GM21786 (cell line): ENCODE data around the gene CA6.
"Not testable (repeated sequence)": the region's sequence is repeated elsewhere in the genome, so short reads cannot be mapped to it uniquely, and the experiment has no call there.

ENCODE experiments used
- ATAC-seq: cut with Tn5 transposase; IDR thresholded peaks from one replicate; pipeline ENCODE4 v1.9.1; 2021; ENCODE audit not compliant: unreplicated experiment

CA6 gene

DNA sequence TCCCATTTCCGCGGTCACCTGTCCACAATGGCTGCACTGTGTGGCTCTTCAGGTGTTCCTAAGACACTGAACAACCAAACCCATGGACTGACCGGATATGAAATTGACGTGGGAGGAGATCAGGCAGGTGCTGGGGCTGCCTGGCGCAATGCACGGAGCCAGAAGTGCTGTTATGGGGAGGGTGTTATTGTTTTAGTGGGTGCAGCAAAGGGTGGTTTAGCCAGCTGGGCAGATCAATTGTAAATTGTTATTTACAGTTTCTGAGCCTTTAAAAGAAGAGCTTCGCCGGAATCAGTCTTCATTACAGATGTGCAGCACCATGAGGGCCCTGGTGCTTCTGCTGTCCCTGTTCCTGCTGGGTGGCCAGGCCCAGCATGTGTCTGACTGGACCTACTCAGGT is at the start of gene CA6:
Gene CA6 (plus strand): TSS at position 301 of the 400 bp plus-strand sequence. CDS start 19 bp downstream, at position 320.
- ATAC-seq: no peak

DNA sequence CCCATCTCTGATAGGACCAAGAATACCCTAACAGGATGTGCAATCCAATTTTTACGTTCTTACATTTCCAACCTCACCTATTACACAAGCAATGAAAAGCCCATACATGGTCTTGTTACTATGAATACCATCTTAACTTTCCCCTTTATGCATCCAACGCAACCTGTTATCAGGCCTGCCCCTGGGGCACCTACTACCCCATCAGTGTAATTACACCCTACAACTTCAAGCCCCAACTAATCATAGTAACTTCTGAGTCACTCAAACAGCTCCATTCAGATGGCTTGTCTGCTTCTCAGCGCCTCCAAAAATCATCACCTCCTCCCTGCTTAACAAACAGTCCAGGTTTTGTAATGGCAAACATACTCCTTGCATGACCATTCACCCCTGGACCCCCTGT is 48.9 kb upstream of the CA6 start:
- ATAC-seq: not testable (repeated sequence)

DNA sequence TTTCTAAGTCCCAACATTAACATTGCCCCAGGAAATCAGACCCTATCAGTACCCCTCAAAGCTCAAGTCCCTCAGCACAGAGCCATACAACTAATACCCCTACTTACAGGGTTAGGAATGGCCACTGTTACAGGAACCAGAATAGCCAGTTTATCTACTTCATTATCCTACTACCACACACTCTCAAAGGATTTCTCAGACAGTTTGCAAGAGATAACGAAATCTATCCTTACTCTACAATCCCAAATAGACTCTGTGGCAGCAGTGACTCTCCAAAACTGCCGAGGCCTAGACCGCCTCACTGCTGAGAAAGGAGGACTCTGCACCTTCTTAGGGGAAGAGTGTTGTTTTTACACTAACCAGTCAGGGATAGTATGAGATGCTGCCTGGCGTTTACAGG is 48.2 kb upstream of the CA6 start:
- not testable (repeated sequence) for ATAC-seq

DNA sequence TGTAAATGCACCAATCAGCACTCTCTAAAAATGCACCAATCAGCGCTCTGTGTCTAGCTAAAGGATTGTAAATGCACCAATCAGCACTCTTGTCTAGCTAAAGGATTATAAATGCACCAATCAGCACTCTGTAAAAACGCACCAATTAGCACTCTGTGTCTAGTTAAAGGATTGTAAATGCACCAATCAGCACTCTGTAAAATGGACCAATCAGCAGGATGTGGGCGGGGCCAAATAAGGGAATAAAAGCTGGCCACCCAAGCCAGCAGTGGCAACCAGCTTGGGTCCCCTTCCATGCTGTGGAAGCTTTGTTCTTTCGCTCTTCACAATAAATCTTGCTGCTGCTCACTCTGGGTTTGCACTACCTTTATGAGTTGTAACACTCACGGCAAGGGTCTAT is 47.2 kb upstream of the CA6 start:
- ATAC-seq: not testable (repeated sequence)

DNA sequence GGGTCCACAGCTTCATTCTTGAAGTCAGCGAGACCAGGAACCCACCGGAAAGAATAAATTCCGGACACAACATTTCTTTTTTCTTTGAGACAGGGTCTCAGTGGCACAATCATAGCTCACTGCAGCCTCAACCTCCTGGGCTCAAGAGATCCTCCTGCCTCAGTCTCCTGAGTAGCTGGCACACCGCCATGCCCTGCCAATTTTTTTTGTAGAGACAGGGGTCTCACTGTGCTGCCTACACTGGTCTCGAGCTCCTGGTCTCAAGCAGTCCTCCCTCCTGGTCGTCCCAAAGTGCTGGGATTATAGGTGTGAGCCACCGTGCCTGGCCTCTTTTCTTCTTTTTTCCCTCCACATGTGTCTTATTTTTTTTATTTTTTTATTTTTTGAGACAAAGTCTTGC is 46.6 kb upstream of the CA6 start:
- ATAC-seq: no peak

DNA sequence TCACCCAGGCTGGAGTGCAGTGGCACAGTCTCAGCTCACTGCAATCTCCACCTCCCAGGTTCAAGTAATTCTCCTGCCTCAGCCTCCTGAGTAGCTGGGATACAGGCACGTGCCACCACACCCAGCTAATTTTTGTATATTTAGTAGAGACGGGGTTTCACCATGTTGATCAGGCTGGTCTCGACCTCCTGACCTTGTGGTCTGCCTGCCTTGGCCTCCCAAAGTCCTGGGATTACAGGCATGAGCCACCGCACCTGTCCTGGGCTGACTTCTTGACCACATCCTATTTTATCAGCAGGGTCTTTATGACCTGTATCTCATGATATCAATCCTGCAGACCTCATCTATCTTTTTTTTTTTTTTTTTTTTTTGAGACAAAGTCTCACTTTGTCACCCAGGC is 45.0 kb upstream of the CA6 start:
- not testable (repeated sequence) for ATAC-seq

DNA sequence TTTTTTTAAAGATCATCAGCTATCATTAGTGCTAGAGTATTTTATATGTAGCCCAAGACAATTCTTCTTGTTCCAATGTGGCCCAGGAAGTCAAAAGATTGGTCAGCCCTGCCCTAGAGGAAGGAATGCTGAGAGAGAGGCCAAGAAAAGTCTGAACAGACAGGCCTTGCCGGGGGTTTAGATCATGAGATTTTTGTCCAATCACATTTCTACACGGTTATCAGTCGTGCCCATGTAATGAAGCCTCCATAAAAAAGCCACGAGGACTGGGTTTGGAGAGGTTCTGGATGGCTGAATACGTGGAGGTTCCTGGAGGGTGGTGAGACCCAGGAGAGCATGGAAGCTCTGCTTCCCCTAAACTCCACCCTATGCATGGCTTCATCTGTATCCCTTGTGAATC is 42.9 kb upstream of the CA6 start:
- no peak for ATAC-seq

DNA sequence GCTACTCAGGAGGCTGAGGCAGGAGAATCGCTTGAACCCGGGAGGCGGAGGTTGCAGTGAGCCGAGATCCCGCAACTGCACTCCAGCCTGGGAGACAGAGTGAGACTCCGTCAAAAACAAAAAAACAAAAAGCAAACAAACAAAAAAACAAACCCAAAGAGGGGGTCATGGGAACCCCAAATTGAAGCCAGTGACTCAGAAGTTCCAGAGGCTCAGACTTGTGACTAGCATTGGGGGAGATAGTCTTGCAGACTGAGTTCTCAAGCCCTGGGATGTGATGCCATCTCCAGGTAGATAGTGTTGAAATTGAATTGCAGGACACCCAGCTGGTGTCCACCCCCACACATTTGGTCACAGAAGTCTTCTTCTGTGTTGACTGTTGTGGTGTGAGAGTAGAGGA is 42.3 kb upstream of the CA6 start:
- ATAC-seq: no peak

DNA sequence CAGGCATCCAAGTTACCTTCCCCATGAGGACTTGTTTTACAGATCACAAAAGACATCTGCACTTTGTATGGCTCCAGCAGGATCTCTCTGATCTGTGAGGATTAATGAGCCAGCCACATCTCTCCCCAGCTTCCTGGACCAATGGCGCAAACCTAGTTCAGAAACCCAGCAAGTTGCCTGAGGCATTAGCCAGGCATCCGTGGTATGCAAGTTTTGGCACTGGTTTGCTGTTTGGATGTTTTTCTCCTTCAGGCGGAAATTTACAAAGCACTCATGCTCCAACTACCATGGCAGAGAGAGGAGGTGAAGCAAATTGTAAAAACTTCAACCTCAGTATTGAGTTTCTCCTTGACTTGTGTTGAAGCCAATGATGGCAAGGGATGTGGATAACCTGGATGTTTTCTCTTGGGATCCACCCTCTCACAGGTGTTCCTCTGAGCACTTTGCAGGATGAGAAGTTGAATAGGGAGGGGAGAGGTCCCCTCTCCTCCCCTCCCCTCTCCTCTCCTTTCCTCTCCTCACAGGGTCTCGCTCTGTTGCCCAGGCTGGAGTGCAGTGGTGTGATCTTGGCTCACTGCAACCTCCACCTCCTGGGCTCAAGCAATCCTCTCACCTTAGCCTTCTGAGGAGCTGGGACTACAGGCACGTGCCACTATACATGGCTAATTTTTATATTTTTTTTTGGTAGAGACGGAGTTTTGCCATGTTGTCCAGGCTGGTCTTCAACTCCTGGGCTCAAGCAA is 41.6 kb upstream of the CA6 start:
- ATAC-seq: no peak

DNA sequence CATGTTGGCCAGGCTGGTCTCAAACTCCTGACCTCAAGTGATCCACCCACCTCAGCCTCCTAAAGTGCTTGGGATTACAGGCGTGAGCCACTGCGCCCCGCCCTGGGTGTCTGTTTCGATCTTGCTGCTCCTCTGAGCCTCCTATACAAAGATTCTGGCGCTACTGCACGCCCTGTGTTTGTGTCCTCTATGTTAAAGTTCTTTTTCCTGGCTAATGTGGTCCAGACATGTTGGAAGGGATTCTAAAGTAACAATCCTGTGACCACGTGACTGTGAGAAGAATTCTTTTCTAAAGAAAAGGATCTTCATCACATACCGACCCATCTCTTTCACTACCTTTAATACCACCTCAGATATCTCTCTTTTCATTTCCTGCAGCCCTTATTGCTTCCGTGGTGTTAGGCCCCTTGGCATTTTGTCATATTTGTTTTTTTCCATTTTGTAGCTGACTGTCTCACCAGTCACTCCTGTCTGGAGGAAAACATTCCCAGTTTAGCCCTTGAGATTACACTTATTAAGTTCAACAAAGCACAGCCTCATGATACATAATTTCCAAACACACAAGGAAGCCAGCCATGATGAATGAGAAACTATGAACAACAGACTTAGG is 40.0 kb upstream of the CA6 start:
- ATAC-seq: no peak

DNA sequence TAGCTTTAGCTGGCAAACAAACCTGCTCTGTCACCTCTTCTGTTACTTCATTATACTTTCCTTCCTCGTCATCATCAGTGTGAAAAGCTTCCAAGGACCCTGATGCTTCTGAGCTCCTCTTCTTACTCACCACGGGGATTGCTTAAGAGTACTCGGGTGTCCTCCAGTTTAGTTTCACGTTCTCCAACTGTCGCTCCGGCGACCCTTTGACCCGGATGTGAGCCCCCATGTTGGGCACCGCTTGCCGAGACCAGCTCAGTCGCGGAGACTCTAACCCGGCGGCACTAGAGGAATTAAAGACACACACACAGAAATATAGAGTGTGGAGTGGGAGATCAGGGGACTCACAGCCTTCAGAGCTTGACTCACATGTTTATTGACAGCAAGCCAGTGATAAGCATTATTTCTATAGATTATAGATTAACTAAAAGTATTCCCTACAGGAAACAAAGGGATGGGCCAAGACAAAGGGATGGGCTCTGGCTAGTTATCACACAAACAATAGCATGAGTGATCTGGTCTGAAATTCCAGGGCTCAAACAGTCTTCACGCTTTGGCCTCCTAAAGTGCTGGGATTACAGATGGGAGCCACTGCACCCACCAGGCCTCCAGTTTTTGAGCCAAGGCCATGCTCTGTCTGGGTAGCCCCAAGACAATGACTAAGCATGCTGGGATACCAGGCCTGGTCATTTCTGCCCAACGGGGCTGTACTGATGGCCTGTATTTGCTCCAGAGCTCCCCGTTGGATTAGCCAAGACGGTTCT is 37.1 kb upstream of the CA6 start:
- no peak for ATAC-seq

DNA sequence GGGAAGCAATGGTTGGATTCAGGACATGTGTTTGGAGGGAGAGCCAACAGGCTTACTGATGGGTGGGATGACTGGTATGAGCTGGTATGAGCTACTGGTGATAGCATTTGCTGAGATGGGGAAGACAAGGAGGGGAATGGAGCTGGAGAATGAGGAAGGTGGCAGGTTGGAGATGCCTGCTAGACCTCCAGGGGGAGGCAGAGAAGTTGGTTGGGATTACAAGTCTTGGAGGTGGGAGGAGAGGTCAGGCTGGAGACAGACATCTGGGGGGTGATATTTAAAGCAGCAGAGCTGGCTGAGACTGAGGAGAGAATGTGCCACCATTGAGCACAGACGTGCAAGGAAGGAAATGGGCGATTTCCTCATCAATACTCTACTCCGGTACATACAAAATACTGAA is 35.3 kb upstream of the CA6 start:
- no peak for ATAC-seq

DNA sequence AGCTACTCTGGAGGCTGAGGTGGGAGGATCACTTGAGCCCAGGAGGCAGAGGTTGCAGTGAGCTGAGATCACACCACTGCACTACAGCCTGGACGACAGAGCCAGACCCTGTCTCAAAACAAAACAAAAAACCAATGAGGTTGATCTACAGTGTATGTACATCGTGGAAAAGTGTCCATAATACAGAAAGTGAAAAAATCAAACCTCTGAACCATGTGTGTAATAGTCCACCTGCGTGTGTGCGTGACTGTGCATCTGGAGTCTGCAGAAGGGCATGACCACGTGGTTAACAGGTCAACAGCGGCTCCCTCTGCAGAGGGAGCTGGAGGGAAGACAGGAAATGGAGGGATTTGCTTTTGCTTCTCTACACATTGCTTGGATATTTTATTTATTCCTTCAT is 34.8 kb upstream of the CA6 start:
- no peak for ATAC-seq

DNA sequence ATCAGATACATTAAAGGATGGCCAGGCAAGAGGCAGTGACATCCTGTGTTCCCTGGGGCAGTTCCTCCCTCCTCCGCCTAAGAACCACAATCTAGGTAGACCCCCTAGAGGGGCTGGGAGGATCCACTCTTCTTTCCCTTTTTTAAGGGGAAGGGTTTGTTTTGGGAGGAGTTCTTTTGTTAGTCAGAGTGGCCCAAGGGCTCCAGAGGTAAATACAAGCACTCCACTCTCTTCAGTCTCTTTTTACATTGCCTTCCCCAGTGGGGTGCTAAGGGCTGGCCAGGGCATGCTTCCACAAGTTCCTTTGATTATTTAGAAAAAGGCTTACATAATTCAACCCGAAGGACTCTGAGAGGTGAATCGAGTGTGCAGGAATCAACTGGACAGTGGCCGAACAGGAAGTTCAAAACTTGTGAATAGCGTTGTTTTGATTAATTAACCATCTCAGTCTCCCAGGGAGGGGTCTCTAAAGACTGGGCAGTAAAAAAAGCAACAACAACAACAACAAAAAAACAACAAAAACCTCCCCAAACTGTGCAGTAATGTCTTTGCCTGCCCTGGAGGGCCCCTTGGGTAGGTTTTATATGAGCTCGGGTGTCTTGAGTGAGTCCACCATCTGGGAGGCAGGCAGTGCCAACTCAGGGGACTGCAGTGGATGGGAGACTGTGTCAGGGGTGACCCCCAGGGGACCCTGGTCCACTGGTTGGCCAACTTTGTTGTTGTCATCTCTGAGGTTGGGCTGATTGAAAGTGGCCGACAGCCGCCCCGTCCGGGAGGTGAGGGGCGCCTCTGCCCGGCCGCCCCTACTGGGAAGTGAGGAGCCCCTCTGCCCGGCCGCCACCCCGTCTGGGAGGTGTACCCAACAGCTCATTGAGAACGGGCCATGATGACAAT is 34.0 kb upstream of the CA6 start:
- no peak for ATAC-seq

DNA sequence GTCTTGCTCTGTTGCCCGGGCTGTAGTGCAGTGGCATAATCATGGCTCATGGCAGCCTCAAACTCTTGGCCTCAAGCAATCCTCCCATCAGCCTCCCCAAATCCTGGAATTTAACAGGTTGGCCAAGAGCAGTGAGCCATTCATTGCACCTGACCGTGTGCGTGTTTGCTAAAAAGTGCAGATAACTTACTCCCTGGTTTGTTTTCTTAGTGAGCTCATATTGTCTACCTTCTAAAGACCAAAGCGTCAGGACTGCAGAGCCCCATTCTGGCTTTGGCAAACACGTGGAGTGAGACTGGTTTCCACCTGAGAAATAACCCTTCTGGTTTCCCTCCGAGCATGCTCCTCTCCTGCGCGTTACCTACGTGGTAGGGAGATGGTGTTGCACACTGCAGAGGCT is 32.2 kb upstream of the CA6 start:
- no peak for ATAC-seq

DNA sequence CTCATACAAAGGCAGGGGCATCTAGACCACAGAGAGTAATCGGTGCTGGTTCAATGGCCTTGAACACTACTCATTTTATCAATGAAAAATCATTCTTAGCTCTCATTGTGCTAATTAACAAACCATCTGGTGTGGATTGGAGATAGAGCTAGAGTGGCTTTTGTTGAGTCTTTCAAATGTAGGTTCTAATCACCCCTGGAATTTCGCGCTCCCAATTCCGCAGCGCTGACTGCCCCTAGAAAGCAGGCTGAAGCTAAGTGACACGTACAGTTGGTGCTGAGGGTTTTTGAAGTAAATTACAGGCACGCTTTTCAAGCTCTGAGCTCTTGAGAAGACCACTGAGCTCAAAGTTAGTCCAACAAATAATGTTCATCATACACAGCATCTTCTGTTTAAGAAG is 31.2 kb upstream of the CA6 start:
- no peak for ATAC-seq

DNA sequence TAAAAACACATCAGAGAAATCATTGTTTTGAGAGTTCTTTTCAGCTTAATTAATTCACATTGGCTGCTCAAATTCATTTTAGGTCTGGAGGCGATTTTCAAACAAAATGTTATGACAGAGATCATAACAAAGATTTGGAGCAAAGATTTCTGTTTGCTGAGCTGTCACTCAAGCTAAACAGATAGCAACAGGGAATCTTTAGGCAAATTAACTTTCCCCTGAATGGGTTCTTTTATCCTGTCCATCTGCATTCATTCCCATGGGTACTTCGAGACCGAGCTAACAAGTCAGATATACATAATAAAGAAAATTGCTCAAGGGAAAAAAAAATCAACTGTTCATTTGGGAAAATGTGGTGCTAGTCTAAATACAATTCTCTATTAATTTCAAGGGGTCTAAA is 30.2 kb upstream of the CA6 start:
- no peak for ATAC-seq

DNA sequence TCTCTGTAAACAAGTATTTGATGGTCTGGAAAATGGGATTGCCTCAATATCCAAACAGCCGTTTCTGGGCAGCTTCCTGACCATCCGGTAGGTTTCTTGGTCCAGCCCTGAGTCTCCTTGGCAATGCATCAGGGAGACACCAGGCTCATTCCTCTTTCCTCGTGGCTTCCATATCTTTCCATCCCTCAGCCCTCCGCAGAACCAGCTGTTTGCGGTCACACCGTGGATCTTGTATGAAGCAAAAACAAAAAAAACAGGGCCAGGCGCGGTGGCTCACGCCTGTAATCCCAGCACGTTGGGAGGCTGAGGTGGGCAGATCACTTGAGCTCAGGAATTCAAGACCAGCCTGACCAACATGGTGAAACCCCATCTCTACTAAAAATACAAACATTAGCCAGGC is 28.1 kb upstream of the CA6 start:
- ATAC-seq: not testable (repeated sequence)

DNA sequence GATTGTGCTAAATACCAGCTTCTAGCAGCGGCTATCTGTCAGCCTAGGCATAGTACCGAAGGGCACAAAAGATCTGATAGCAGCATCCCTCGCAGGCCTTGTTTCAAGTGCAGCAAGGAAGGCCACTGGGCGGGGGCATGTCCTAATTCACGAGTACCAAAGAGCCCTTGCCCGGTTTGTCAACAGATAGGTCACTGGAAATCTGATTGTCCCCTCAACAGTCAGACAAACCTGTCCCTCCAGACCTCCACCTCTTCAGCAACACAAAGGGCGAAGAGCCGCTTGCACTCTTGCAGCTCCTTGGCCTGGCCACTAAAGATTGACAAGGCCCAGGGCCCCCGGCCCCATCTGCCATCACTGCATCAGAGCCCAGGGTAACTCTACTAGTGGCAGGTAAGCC is 22.7 kb upstream of the CA6 start:
- no peak for ATAC-seq

DNA sequence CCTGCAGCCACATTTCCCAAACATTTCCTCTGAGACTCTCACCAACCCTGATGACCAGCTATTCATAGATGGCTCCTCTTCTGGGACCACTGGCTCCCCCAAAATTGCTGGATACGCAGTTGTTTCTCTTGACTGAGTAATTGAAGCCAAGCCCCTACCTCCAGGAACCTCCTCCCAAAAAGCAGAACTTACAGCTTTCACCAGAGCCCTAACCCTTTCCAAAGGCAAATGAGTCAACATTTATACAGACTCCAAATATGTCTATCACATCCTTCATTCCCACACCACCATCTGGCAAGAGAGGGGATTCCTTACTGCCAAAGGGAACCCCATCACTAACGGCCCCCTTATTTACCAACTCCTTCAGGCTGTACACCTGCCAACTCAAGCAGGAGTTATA is 20.3 kb upstream of the CA6 start:
- ATAC-seq: no peak

DNA sequence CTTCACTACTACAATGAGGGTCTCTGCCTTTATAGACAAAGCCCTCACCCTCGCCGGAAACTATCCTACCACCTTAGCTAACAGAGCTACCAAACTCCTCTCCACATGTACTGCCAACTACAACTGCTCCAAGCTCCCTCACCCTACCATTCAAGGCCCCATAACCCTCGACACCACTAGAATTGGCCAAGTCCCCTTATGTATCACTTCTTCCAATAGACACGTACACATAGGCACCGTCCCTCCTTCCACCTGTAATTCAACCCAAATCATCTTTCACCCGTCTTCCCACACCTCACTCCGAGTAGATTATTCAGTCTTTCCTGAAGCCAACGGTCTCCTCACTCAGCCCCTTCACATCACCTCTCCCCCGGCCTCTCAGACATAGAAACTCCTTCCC is 19.7 kb upstream of the CA6 start:
- no peak for ATAC-seq
